GM12878 (cell line): Measurements from ENCODE around the gene CNOT6L. TPM values are rescaled to one million over a fixed set of nuclear protein-coding genes. Genes with fewer than 3 reads are reported as not detected.

Source experiments
- ATAC-seq: fragments of 200-7000 bp; cut with Tn5 transposase; 3 replicates; pipeline ENCODE4 v1.9.1; 2020; ENCODE audit warnings: mild to moderate bottlenecking, moderate library complexity
- BruUV-seq: library from RNA; stranded (reverse); fragments of 400-500 nt; replicated peaks from 2 replicates; lab custom pipeline; 2021; lab: Mats Ljungman, UMichigan
- CTCF ChIA-PET: fragments of 300-600 bp; sonication (Branson Sonifier 250); formaldehyde crosslinking; extraction: SDS; loops from one replicate; lab custom pipeline; 2021; ENCODE audit warnings: inconsistent platforms; lab: Yijun Ruan, JAX
- POLR2A ChIA-PET: fragments of 350-600 bp; formaldehyde crosslinking; extraction: SDS; loops from one replicate; lab custom pipeline; 2021; ENCODE audit warnings: inconsistent platforms; lab: Charles Lee
- RAD21 ChIA-PET: fragments of 300-600 bp; sonication (Branson Sonifier 250); formaldehyde crosslinking; loops from one replicate; lab custom pipeline; 2023; ENCODE audit warnings: antibody characterized with exemption; ENCODE audit not compliant: unreplicated experiment; lab: Charles Lee
- SMC1A ChIA-PET: fragments of 300-600 bp; sonication (Branson Sonifier 250); formaldehyde crosslinking; loops from one replicate; lab custom pipeline; 2023; ENCODE audit not compliant: unreplicated experiment, uncharacterized antibody; lab: Charles Lee
- DNase-seq: peaks from one replicate; pipeline ENCODE4 v3.0.0-alpha.2; 2011; ENCODE audit warnings: low read depth, low spot score
- FAIRE-seq: peaks from 3 replicates; lab custom pipeline; 2011; peaks lifted over from hg19 to GRCh38; lab: Jason Lieb, UNC
- H2AFZ ChIP-seq: 2 replicates; pipeline ENCODE4 v1.6.0; 2011; ENCODE audit warnings: low read depth, low read length, control low read depth; ENCODE audit not compliant: control insufficient read depth
- H3K27ac ChIP-seq: 2 replicates; pipeline ENCODE4 v1.5.1; 2011; ENCODE audit warnings: control low read depth; ENCODE audit not compliant: control insufficient read depth, insufficient read depth
- H3K27me3 ChIP-seq, 2 experiments: replicated peaks in 1 of 2; 2 replicates each; pipeline versions ENCODE4 v1.6.0 to v1.6.1; 2011; ENCODE audit warnings: low read length in 1 of 2; ENCODE audit not compliant: control insufficient read depth in 2 of 2, insufficient read depth in 2 of 2
- H3K36me3 ChIP-seq, 2 experiments: 2 replicates each; pipeline ENCODE4 v1.5.1; 2011; ENCODE audit warnings: low read length in 1 of 2; ENCODE audit not compliant: control insufficient read depth in 2 of 2, insufficient read depth in 2 of 2
- H3K4me1 ChIP-seq: 2 replicates; pipeline ENCODE4 v1.6.1; 2011; ENCODE audit warnings: mild to moderate bottlenecking, low read length, moderate library complexity, mixed read lengths; ENCODE audit not compliant: control insufficient read depth, insufficient read depth
- H3K4me2 ChIP-seq: 2 replicates; pipeline ENCODE4 v1.6.0; 2011; ENCODE audit warnings: control low read depth; ENCODE audit not compliant: control insufficient read depth, insufficient read depth
- H3K4me3 ChIP-seq: fragments of 200-600 bp; sonication (generic); 2 replicates; pipeline ENCODE4 v1.5.1; 2016
- H3K79me2 ChIP-seq: 2 replicates; pipeline ENCODE4 v1.6.0; 2011; ENCODE audit warnings: low read length; ENCODE audit not compliant: control insufficient read depth, insufficient read depth
- H3K9ac ChIP-seq: 2 replicates; pipeline ENCODE4 v1.8.0; 2011; ENCODE audit warnings: low read length, control low read depth, mixed read lengths; ENCODE audit not compliant: control insufficient read depth, insufficient read depth
- H3K9me3 ChIP-seq: replicated peaks from 3 replicates; pipeline ENCODE4 v1.5.1; 2011; ENCODE audit warnings: mild to moderate bottlenecking, low read length; ENCODE audit not compliant: control insufficient read depth, insufficient read depth
- H4K20me1 ChIP-seq: 2 replicates; pipeline ENCODE4 v1.6.0; 2011; ENCODE audit not compliant: control insufficient read depth, insufficient read depth
- ATF3 ChIP-seq: IDR thresholded peaks from 2 replicates; pipeline ENCODE4 v1.6.1; 2011; ENCODE audit warnings: low read depth, mild to moderate bottlenecking, low read length, moderate library complexity, borderline replicate concordance; ENCODE audit errors: extremely low read depth
- CHD2 ChIP-seq: IDR thresholded peaks from 2 replicates; pipeline ENCODE4 v1.6.1; 2011; ENCODE audit warnings: low read depth, low read length, improper control_type of control experiment, borderline replicate concordance
- EP300 ChIP-seq, 2 experiments: fragments of 150-350 bp in 1 of 2; IDR thresholded peaks; 2 replicates each; pipeline ENCODE4 v1.6.1; 2011 to 2012; ENCODE audit warnings: low read depth in 2 of 2, low read length in 2 of 2, borderline replicate concordance in 1 of 2, improper control_type of control experiment in 1 of 2, inconsistent platforms in 1 of 2; ENCODE audit not compliant: control insufficient read depth in 1 of 2
- ETV6 ChIP-seq, 2 experiments: fragments of 450-650 bp in 1 of 2; IDR thresholded peaks in 1 of 2; conservative IDR thresholded peaks in 1 of 2; 2 replicates each; pipeline ENCODE4 v1.6.1; 2014; ENCODE audit warnings: antibody characterized with exemption in 1 of 2, borderline replicate concordance in 1 of 2, low read depth in 1 of 2, mild to moderate bottlenecking in 1 of 2, moderate library complexity in 1 of 2
- LARP7 ChIP-seq: fragments of 450-650 bp; IDR thresholded peaks from 2 replicates; pipeline ENCODE4 v1.6.1; 2017; ENCODE audit warnings: mild to moderate bottlenecking
- MTA3 ChIP-seq: IDR thresholded peaks from 2 replicates; pipeline ENCODE4 v1.6.1; 2012; ENCODE audit warnings: low read length, inconsistent platforms, borderline replicate concordance
- NKRF ChIP-seq: fragments of 450-650 bp; conservative IDR thresholded peaks from 2 replicates; pipeline ENCODE4 v1.6.1; 2017; ENCODE audit warnings: mild to moderate bottlenecking, moderate library complexity
- STAT1 ChIP-seq: fragments of 450-650 bp; conservative IDR thresholded peaks from 2 replicates; pipeline ENCODE4 v1.6.1; 2014; ENCODE audit warnings: antibody characterized with exemption, mild to moderate bottlenecking
- ZNF24 ChIP-seq: fragments of 450-650 bp; IDR thresholded peaks from 2 replicates; pipeline ENCODE4 v1.6.1; 2017; ENCODE audit warnings: antibody characterized with exemption, mild to moderate bottlenecking
- WGBS: methylation state at CpG from one replicate; pipeline ENCODE4 v1.1.6; 2016; ENCODE audit warnings: low lambda C conversion rate; ENCODE audit not compliant: insufficient replicate concordance, insufficient coverage; ENCODE audit errors: missing lambda C conversion rate; 5-methylcytosine and 5-hydroxymethylcytosine counted together
- in situ Hi-C: fragments of 300-500 bp; cut with MboI; formaldehyde crosslinking; loops from 9 replicates; pipeline ENCODE4 v1.14.3; 2018; ENCODE audit warnings: mixed read lengths
- intact Hi-C: fragments of 100-400 bp; cut with micrococcal nuclease; formaldehyde crosslinking; loops from one replicate; pipeline ENCODE4 v1.14.2; 2022; ENCODE audit not compliant: unreplicated experiment
- polyA plus RNA-seq, 11 experiments: library from polyadenylated mRNA; depleted of rRNA in 4 of 11; unstranded in 6 of 11; stranded (reverse) in 5 of 11; fragments of >200 nt; fragmentation: Nextera tagmentation in 4 of 11; fragmentation: Illumina TruSeq in 1 of 11; extraction: Ambion mirVana in 4 of 11; extraction: Trizol in 1 of 11; gene quantifications; 1 replicate in 1 of 11; 2 replicates in 10 of 11; pipeline versions ENCODE4 v1.2.1 to v1.2.3, GENCODE V29; 2011 to 2016; ENCODE audit warnings: inconsistent platforms in 2 of 11, missing spikeins in 2 of 11, low read depth in 1 of 11
- total RNA-seq, 4 experiments: library from RNA; depleted of rRNA in 3 of 4; stranded (reverse); fragments of >200 nt in 3 of 4; fragmentation: Illumina TruSeq in 1 of 4; extraction: Trizol in 1 of 4; gene quantifications; 2 replicates each; pipeline versions ENCODE4 v1.2.1 to v1.2.3, GENCODE V29; 2013 to 2021
- TF ChIP-seq, protein P1 (sequence below): IDR thresholded peaks from 2 replicates; pipeline ENCODE4 v1.6.1; 2012; ENCODE audit warnings: low read depth, low read length, improper control_type of control experiment
- TF ChIP-seq, protein P2 (sequence below): IDR thresholded peaks from 2 replicates; pipeline ENCODE4 v1.6.1; 2012; ENCODE audit warnings: improper control_type of control experiment, low read depth, low read length; ENCODE audit not compliant: insufficient replicate concordance

CNOT6L gene
- total and polyA plus RNA-seq, 10 of the 15 experiments (the other 5 are each of a cell fraction or from before 2014, with no cell fraction given), result 1.1 to 10.0 (median 3.0) TPM

- TF ChIP-seq ZNF24, result no peak
- TF ChIP-seq, protein P1, sequence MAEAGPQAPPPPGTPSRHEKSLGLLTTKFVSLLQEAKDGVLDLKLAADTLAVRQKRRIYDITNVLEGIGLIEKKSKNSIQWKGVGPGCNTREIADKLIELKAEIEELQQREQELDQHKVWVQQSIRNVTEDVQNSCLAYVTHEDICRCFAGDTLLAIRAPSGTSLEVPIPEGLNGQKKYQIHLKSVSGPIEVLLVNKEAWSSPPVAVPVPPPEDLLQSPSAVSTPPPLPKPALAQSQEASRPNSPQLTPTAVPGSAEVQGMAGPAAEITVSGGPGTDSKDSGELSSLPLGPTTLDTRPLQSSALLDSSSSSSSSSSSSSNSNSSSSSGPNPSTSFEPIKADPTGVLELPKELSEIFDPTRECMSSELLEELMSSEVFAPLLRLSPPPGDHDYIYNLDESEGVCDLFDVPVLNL, result no peak
- TF ChIP-seq MTA3, result no peak
- no peak for TF ChIP-seq ETV6 (conservative IDR thresholded peaks at IDR 0.05 in 1 of 2, IDR thresholded peaks at IDR 0.05 in 1 of 2; ENCODE audit: borderline replicate concordance in 1 of 2, low read depth in 1 of 2)
- TF ChIP-seq ATF3, result no peak
- TF ChIP-seq NKRF, result no peak
- no peak for TF ChIP-seq CHD2
- TF ChIP-seq STAT1, result no peak
These were observed 118.0 kb downstream of the CNOT6L start (continued) for GRCh38 chr4:77701121-77701520.

GRCh38 chr4:77699731-77700210 lies 119.4 kb downstream of the CNOT6L start:
- Histone ChIP-seq H3K27ac (no peak overlapping the region), H3K27me3 (no peaks in the 10 kb centered on the region), H3K36me3 (no peaks in the 10 kb centered on the region), H3K4me3 (no peak overlapping the region), H3K4me2 (no peak overlapping the region), H4K20me1 (no peaks in the 10 kb centered on the region), H3K9me3 (no peaks in the 10 kb centered on the region), H3K79me2 (no peaks in the 10 kb centered on the region), H3K9ac (no peak overlapping the region), H2AFZ (no peak overlapping the region), H3K4me1 (no peaks in the 10 kb centered on the region)
- intact Hi-C loops (no loop called here), in situ Hi-C loops (no loop called here)
- RAD21 ChIA-PET, result no interaction called here
- ATAC-seq (no peak), FAIRE-seq (no peak), DNase-seq (no peak)
- SMC1A ChIA-PET, result no interaction called here
- 47% methylated on average over 3 of the region's 3 CpGs for WGBS
- CTCF ChIA-PET, result no interaction called here
- POLR2A ChIA-PET, result no interaction called here
- BruUV-seq, result no TSS peak
- TF ChIP-seq EP300 (IDR thresholded peaks at IDR 0.05; ENCODE audit: borderline replicate concordance in 1 of 2, control insufficient read depth in 1 of 2, low read depth in 2 of 2, low read length in 2 of 2) (no peak), LARP7 (no peak)
- TF ChIP-seq, protein P2, sequence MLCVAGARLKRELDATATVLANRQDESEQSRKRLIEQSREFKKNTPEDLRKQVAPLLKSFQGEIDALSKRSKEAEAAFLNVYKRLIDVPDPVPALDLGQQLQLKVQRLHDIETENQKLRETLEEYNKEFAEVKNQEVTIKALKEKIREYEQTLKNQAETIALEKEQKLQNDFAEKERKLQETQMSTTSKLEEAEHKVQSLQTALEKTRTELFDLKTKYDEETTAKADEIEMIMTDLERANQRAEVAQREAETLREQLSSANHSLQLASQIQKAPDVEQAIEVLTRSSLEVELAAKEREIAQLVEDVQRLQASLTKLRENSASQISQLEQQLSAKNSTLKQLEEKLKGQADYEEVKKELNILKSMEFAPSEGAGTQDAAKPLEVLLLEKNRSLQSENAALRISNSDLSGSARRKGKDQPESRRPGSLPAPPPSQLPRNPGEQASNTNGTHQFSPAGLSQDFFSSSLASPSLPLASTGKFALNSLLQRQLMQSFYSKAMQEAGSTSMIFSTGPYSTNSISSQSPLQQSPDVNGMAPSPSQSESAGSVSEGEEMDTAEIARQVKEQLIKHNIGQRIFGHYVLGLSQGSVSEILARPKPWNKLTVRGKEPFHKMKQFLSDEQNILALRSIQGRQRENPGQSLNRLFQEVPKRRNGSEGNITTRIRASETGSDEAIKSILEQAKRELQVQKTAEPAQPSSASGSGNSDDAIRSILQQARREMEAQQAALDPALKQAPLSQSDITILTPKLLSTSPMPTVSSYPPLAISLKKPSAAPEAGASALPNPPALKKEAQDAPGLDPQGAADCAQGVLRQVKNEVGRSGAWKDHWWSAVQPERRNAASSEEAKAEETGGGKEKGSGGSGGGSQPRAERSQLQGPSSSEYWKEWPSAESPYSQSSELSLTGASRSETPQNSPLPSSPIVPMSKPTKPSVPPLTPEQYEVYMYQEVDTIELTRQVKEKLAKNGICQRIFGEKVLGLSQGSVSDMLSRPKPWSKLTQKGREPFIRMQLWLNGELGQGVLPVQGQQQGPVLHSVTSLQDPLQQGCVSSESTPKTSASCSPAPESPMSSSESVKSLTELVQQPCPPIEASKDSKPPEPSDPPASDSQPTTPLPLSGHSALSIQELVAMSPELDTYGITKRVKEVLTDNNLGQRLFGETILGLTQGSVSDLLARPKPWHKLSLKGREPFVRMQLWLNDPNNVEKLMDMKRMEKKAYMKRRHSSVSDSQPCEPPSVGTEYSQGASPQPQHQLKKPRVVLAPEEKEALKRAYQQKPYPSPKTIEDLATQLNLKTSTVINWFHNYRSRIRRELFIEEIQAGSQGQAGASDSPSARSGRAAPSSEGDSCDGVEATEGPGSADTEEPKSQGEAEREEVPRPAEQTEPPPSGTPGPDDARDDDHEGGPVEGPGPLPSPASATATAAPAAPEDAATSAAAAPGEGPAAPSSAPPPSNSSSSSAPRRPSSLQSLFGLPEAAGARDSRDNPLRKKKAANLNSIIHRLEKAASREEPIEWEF, result no peak
